Activated naive CD4-positive, alpha-beta T cell treated with anti-CD3 and anti-CD28 coated beads, Interleukin-2, amount 10 ng/mL, durations not matched to agents 5 hours and 36 hours (primary cell): ENCODE measurements around the gene MAD2L1. TPM values are rescaled to one million over a fixed set of nuclear protein-coding genes. Genes with fewer than 3 reads are reported as not detected.

Source experiments
- total RNA-seq, 2 experiments: library from RNA; stranded (reverse); gene quantifications; one replicate each; pipeline ENCODE4 v1.2.3, GENCODE V29; 2021

The MAD2L1 gene
- total RNA-seq: 10 to 100 TPM; 42.1 to 45.3 TPM

DNA sequence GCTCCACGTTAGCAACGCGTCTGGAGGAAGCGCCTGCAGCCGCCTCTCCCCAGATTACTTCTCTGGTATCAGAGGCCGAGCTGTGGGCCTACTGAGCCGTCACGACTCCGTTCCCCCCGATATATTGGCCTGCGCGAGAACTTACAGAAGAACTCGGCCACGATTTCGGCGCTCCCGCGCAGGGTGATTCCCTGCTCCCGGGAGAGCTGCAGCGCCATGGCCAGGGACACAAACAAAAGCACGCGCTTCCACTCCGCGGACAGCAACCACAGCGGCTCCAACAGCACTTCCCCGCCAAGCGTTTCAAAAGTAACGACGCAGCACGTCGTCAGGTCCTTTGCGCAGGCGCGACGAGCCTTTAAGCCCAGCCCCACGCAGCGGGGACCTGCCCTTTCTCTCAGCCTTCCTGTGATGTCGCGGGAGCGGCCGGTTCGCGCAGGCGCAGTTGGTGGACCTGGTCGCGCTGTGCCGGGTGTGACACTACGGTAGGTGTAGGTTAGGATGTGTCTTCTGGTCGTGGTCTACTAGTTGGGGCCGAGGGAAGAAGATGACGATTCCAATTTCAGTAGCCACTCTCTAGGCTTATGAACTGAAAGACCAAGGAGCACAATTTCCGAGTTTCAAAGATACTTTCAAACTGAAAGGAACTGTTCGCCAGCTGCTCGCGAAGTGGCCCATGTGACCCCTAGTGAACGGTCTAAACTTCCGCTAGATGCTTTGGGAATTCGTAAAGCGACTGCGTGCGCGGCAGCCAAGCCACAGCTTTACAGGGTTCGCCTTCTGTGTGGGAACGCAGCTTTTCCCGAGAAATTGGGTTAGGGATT lies at the start of gene MAD2L1:
Gene MAD2L1 (minus strand): TSS at position 332 of the 824 bp plus-strand sequence. CDS start 114 bp downstream, at position 218.

